Measurements from ENCODE around the gene PTAFR. TPM values are rescaled to one million over a fixed set of nuclear protein-coding genes. Genes with fewer than 3 reads are reported as not detected.

The PTAFR gene
- total RNA-seq, 1 donor from 2014 or later: 2.3 TPM

- Histone ChIP-seq H3K27me3 (ENCODE audit: control insufficient read depth, insufficient read depth, low read length) (no peaks in the 10 kb centered on the region), H3K36me3 (ENCODE audit: control insufficient read depth, insufficient read depth, low read length) (no peaks in the 10 kb centered on the region), H3K4me3 (ENCODE audit: low read depth, low read length) (no peak overlapping the region)
- no peak for DNase-seq (ENCODE audit: low read depth)
- TF ChIP-seq CTCF (IDR thresholded peaks at IDR 0.05; ENCODE audit: insufficient read depth, low read length, poor library complexity, severe bottlenecking): no peak
These were observed 39.4 kb downstream of the PTAFR start for GRCh38 chr1:28136922-28137613.

- Histone ChIP-seq H3K36me3 (ENCODE audit: control insufficient read depth, insufficient read depth, low read length) (no peaks in the 10 kb centered on the region), H3K4me3 (ENCODE audit: low read depth, low read length) (no peak overlapping the region), H3K27me3 (ENCODE audit: control insufficient read depth, insufficient read depth, low read length) (no peaks in the 10 kb centered on the region)
- no peak for DNase-seq (ENCODE audit: low read depth)
- TF ChIP-seq CTCF (IDR thresholded peaks at IDR 0.05; ENCODE audit: insufficient read depth, low read length, poor library complexity, severe bottlenecking): no peak
These were observed 40.1 kb downstream of the PTAFR start for GRCh38 chr1:28136169-28136921.

- DNase-seq (ENCODE audit: low read depth): peak; percentile 86
- Histone ChIP-seq H3K4me3 (ENCODE audit: low read depth, low read length) (no peak overlapping the region), H3K27me3 (ENCODE audit: control insufficient read depth, insufficient read depth, low read length) (no peaks in the 10 kb centered on the region), H3K36me3 (ENCODE audit: control insufficient read depth, insufficient read depth, low read length) (no peaks in the 10 kb centered on the region)
- TF ChIP-seq CTCF (IDR thresholded peaks at IDR 0.05; ENCODE audit: insufficient read depth, low read length, poor library complexity, severe bottlenecking): no peak
These were observed 40.9 kb downstream of the PTAFR start for GRCh38 chr1:28135371-28136168.

GRCh38 chr1:28134651-28135207 lies 41.8 kb downstream of the PTAFR start:
- no peak for DNase-seq (ENCODE audit: low read depth)
- no peaks in the 10 kb centered on the region for H3K36me3 ChIP-seq (ENCODE audit: control insufficient read depth, insufficient read depth, low read length)
- H3K27me3 ChIP-seq (ENCODE audit: control insufficient read depth, insufficient read depth, low read length): no peaks in the 10 kb centered on the region
- no peak for TF ChIP-seq CTCF (IDR thresholded peaks at IDR 0.05; ENCODE audit: insufficient read depth, low read length, poor library complexity, severe bottlenecking)
- no peak overlapping the region for H3K4me3 ChIP-seq (ENCODE audit: low read depth, low read length)

DNA sequence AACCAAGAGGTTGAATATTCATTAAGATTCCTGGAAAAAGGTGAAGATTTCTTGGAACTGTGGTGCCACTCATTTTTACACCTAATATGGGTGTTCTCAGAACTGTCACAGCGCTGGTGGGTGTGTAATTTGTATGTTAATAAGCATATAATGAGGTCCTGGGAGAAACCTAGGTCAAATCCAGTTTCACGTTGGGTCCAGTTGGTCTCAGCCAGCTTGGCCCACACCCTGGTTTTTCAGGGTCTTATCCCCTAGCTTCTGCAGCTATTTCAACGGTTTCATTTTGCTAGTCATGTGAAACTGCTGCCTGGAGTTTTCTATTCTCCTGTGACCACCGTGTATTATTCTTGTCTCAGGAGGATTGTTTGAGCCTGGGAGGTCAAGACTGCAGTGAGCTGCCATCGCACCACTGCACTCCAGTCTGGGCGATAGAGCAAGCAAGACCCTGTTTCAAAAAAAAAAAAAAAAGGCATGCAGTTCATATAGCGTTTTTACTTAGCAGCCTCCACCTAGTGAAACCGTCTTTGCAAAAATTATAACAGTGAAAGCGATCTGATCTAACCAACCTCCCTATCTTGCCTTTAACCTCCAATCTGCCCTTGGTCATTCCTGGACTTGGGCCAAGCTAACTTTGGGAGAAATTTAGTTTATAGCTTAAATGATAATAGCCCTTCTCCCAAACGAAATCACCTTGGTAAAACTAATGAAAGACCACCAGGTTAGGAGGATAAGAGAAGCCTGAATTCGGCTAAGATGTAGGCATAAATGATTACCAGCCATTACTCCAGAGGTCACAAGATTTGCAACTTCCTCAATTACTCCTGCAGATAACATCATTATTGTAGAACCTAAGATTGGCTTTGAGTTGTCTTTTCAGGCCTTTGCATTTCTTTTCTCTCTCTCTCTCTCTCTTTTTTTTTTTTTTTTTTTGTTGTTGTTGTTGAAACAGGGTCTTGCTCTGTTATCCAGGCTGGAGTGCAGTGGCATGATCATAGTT lies 44.0 kb downstream of the PTAFR start:
- DNase-seq (ENCODE audit: low read depth): no peak

More for the DNA sequence above, 44.0 kb downstream of the PTAFR start:
- no peaks in the 10 kb centered on the region for H3K27me3 ChIP-seq (ENCODE audit: control insufficient read depth, insufficient read depth, low read length)
- H3K4me3 ChIP-seq (ENCODE audit: low read depth, low read length): no peak overlapping the region
- TF ChIP-seq CTCF (IDR thresholded peaks at IDR 0.05; ENCODE audit: insufficient read depth, low read length, poor library complexity, severe bottlenecking): no peak
- H3K36me3 ChIP-seq (ENCODE audit: control insufficient read depth, insufficient read depth, low read length): no peaks in the 10 kb centered on the region
